ENCODE measurements around the gene RTL1.

The RTL1 gene

GRCh38 chr14:100842799-100843198 is 60.7 kb downstream of the RTL1 start:
- DNase-seq (ENCODE audit: low read depth, low spot score), result peak; percentile 86
- ChIA-PET POLR2A (interaction anchor here (0.9 to 1.6 kb wide), 3 partner anchors 17 to 458 kb away, joined by 3 to 8 read pairs (median 5); partner anchors contain the start of gene MEG3), CTCF (interaction anchor here (0.7 to 5.9 kb wide), 5 partner anchors 9 to 458 kb away, joined by 4 to 33 read pairs (median 6); no protein-coding TSS in a partner anchor)
- TF ChIP-seq, protein P1, sequence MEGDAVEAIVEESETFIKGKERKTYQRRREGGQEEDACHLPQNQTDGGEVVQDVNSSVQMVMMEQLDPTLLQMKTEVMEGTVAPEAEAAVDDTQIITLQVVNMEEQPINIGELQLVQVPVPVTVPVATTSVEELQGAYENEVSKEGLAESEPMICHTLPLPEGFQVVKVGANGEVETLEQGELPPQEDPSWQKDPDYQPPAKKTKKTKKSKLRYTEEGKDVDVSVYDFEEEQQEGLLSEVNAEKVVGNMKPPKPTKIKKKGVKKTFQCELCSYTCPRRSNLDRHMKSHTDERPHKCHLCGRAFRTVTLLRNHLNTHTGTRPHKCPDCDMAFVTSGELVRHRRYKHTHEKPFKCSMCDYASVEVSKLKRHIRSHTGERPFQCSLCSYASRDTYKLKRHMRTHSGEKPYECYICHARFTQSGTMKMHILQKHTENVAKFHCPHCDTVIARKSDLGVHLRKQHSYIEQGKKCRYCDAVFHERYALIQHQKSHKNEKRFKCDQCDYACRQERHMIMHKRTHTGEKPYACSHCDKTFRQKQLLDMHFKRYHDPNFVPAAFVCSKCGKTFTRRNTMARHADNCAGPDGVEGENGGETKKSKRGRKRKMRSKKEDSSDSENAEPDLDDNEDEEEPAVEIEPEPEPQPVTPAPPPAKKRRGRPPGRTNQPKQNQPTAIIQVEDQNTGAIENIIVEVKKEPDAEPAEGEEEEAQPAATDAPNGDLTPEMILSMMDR (IDR thresholded peaks at IDR 0.05; ENCODE audit: insufficient read depth, low read length, missing control alignments), result no peak
- no peak overlapping the region for H3K4me3 ChIP-seq (ENCODE audit: low read depth, low read length)

DNA sequence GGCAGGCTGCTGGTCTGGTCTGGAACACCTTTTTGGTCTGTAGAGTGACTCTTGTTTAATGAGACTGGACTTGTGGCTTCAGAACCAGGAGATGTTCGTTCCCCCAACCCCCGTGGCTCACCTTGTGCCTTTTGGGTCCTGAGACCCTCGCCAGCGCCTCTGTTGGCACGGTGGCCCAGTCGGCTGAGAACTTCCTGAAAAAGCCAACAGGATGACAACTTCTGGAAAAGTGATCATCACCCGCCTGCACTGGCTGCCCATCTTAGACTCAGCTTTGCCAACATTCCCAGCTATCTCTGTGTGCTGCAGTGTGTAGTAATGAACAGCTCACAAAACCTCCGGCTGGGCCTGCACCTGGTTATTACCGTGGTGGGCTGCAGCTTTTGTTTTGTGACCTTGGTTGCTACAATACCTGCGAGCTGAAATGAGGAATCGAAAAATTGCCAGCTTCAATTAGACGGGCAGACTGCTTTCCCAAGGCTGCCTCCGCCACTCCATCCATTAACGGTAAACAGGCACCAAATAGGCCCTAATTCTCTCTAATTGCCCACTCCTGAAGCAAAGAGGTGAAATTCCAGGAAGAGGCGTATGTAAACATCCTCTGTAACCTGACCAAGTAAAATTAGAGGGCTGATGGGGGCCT is 61.6 kb downstream of the RTL1 start:
- CTCF ChIA-PET, result interaction anchor here (1.4 to 5.9 kb wide), 4 partner anchors 10 to 457 kb away, joined by 4 to 33 read pairs (median 8); no protein-coding TSS in a partner anchor
- POLR2A ChIA-PET, result interaction anchor here (0.9 to 1.6 kb wide), 3 partner anchors 16 to 457 kb away, joined by 3 to 8 read pairs (median 5); partner anchors contain the start of gene MEG3
- no peak overlapping the region for H3K4me3 ChIP-seq (ENCODE audit: low read depth, low read length)
- TF ChIP-seq, protein P1 (IDR thresholded peaks at IDR 0.05; ENCODE audit: insufficient read depth, low read length, missing control alignments), result no peak
- DNase-seq (ENCODE audit: low read depth, low spot score), result no peak

- TF ChIP-seq, protein P1 (IDR thresholded peaks at IDR 0.05; ENCODE audit: insufficient read depth, low read length, missing control alignments), result no peak
- ChIA-PET CTCF (interaction anchor here (5.9 kb wide), 1 partner anchor 12 kb away, joined by 33 read pairs; no protein-coding TSS in a partner anchor), POLR2A (no interaction called here)
- no peak for DNase-seq (ENCODE audit: low read depth, low spot score)
- H3K4me3 ChIP-seq (ENCODE audit: low read depth, low read length), result no peak overlapping the region
These were observed 62.3 kb downstream of the RTL1 start for GRCh38 chr14:100841066-100841760.

DNA sequence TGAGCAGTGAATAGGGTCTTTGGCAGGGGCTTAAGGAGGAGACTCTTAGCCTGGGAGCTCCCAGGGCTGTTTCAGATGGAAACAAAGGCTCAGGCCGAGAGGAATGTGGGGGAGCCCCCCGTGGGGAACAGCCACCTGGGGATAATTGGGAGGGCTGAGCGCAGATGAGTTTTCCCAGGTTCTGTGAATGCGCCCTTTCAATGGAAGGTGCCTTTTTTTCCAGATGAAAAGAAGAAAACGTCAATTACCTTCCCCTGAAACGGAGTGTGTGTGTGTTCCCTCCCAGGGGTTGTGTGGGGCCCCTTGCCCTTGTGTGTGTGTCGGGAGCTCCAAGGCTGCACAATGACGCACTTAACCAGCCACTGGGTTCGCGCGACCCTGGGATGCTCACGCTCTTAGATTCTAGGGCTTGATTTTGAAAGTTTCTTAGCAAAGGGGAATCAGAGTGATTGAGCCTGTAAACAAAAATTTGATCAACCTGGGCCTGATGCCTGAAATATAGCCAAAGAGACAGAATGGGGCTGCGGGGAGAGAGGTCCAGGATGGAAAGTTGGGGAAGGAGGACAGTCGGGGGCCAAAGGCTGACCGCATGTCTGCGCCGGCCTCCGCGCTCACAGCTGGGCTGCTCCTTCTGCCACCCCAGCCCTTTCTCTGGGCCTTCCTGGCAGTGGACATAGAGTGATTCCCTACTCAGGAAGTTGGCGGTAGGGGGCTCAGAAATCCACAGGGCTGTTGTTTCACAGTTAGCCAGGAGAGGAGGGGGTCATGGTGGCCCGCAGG is 63.0 kb downstream of the RTL1 start:
- POLR2A ChIA-PET, result no interaction called here

GRCh38 chr14:100839681-100840111 is 63.8 kb downstream of the RTL1 start:
- POLR2A ChIA-PET, result no interaction called here
- TF ChIP-seq, protein P1 (IDR thresholded peaks at IDR 0.05; ENCODE audit: insufficient read depth, low read length, missing control alignments), result no peak
- DNase-seq (ENCODE audit: low read depth, low spot score), result no peak
- H3K4me3 ChIP-seq (ENCODE audit: low read depth, low read length), result no peak overlapping the region
- CTCF ChIA-PET, result interaction anchor here (1.1 to 5.9 kb wide), 2 partner anchors 10 to 177 kb away, joined by 3 to 33 read pairs; no protein-coding TSS in a partner anchor

More for the DNA sequence above, 63.0 kb downstream of the RTL1 start:
- DNase-seq (ENCODE audit: low read depth, low spot score), result no peak
- CTCF ChIA-PET, result interaction anchor here (1.1 to 5.9 kb wide), 2 partner anchors 11 to 178 kb away, joined by 3 to 33 read pairs; no protein-coding TSS in a partner anchor
- no peak overlapping the region for H3K4me3 ChIP-seq (ENCODE audit: low read depth, low read length)
- TF ChIP-seq, protein P1 (IDR thresholded peaks at IDR 0.05; ENCODE audit: insufficient read depth, low read length, missing control alignments), result no peak
